GM19099 (cell line): ENCODE measurements around the gene CHEK1.

Experiments used
- POLR2A ChIP-seq: IDR thresholded peaks from 3 replicates; pipeline ENCODE4 v1.6.1; 2011; ENCODE audit warnings: low read depth; ENCODE audit not compliant: insufficient read length; ENCODE audit errors: extremely low read depth

The CHEK1 gene

GRCh38 chr11:125670172-125670571, 45.2 kb downstream of the CHEK1 start:
- no peak for TF ChIP-seq POLR2A

- no peak for TF ChIP-seq POLR2A
Measured at GRCh38 chr11:125671561-125671960, 46.6 kb downstream of the CHEK1 start.

- no peak for TF ChIP-seq POLR2A
Measured at GRCh38 chr11:125674210-125674609, 49.2 kb downstream of the CHEK1 start.

- no peak for TF ChIP-seq POLR2A
Measured at GRCh38 chr11:125675196-125675595, 50.2 kb downstream of the CHEK1 start.

GRCh38 chr11:125679397-125679796, 54.4 kb downstream of the CHEK1 start:
- TF ChIP-seq POLR2A: no peak

- no peak for TF ChIP-seq POLR2A
Measured at GRCh38 chr11:125679837-125680236, 54.9 kb downstream of the CHEK1 start.

GRCh38 chr11:125680747-125681146, 55.8 kb downstream of the CHEK1 start, which contains the start of gene ACRV1:
TSS of gene ACRV1 (minus strand) at chr11:125680847. CDS start at chr11:125680780, 67 bp downstream.
- TF ChIP-seq POLR2A: no peak

- no peak for TF ChIP-seq POLR2A
Measured at GRCh38 chr11:125685228-125685627, 60.3 kb downstream of the CHEK1 start.

GRCh38 chr11:125688066-125688465, 63.1 kb downstream of the CHEK1 start:
- no peak for TF ChIP-seq POLR2A

GRCh38 chr11:125688632-125689031, 63.7 kb downstream of the CHEK1 start:
- no peak for TF ChIP-seq POLR2A

- no peak for TF ChIP-seq POLR2A
Measured at GRCh38 chr11:125689274-125689859, 64.4 kb downstream of the CHEK1 start.

GRCh38 chr11:125690006-125690405, 65.0 kb downstream of the CHEK1 start:
- no peak for TF ChIP-seq POLR2A

- TF ChIP-seq POLR2A: no peak
Measured at GRCh38 chr11:125692887-125693286, 67.9 kb downstream of the CHEK1 start.

GRCh38 chr11:125694951-125695350, 70.0 kb downstream of the CHEK1 start:
- no peak for TF ChIP-seq POLR2A

- TF ChIP-seq POLR2A: no peak
Measured at GRCh38 chr11:125701018-125701610, 76.2 kb downstream of the CHEK1 start.

- TF ChIP-seq POLR2A: no peak
Measured at GRCh38 chr11:125701858-125702621, 77.1 kb downstream of the CHEK1 start.
